Stimulated activated CD8-positive, alpha-beta memory T cell treated with anti-CD3 and anti-CD28 coated beads, Interleukin-15, amount 100 ng/mL, for 1 hour (primary cell): ENCODE measurements around the gene SLC25A6.
"Not testable (repeated sequence)": the region's sequence is repeated elsewhere in the genome, so short reads cannot be mapped to it uniquely, and the experiment has no call there.

Experiments used
- DNase-seq: peaks from one replicate; pipeline ENCODE4 v3.0.0-alpha.2; 2020; ENCODE audit warnings: low read depth

The SLC25A6 gene

DNA sequence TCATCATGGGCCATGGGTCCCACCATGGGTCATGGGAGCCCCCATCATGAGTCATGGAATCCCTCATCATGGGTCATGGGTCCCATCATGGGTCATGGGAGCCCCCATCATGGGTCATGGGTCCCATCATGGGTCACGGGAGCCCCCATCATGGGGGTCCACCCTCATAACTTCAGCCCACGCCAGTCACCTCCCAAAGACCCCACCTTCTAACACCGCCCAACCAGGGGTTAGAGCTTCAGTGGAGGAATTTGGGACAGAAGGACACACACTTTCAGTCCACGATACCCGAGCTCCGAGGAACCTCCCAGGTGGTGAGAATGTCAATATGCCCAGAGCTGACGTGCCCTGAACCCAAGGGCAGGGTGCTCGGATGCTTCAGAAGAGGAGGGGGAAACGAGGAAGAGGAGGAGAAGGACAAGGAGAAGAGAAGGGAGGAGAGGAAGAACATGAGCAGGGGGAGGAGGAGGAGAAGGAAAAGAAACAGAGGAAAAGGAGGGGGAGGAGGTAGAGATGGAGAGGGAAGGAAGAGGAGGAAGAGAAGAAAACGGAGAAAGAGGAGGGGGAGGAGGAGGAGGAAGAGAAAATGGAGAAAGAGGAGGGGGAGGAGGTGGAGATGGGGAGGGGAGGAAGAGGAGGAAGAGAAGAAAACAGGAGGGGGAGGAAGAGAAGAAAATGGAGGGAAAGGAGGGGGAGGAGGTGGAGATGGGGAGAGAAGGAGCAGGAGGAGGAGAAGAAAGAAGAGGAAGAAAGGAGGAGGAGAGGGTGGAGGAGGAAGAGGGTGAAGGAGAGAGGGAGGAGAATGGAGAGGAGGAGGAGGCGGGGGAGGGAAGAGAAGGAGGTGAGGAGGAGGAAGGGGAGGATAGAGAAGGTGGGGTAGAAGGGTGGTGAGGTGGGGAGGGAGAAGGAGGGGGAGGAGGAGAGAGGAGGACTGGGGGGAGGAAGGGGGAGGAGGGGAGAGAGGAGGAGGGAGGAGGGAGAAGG is 37.6 kb downstream of the SLC25A6 start:
- DNase-seq: no peak

DNA sequence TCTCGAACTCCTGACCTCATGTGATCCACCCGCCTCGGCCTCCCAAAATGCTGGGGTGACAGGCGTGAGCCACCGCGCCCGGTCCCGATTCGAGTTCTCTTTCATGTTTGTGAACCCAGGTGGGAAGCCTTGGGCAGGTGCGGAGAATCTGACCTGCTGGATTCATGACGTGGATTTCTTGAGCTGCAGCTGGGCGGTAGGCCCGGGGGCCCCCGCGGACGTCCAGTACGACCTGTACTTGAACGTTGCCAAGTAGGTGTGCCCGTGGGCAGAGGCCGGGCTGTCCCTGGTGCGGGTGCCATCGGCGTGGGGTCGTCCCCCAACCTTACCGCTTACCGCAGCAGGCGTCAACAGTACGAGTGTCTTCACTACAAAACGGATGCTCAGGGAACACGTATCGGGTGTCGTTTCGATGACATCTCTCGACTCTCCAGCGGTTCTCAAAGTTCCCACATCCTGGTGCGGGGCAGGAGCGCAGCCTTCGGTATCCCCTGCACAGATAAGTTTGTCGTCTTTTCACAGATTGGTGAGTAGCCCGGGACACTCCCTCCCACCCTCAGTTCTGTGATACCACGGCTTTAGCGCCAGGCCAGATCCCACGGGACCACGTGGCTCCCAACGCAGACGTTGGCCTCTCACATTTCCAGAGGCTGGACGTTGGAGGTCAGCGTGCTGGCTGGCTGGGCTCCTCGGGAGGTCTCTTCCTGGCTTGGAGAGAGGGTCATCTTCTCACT is 39.8 kb downstream of the SLC25A6 start:
- DNase-seq: no peak

DNA sequence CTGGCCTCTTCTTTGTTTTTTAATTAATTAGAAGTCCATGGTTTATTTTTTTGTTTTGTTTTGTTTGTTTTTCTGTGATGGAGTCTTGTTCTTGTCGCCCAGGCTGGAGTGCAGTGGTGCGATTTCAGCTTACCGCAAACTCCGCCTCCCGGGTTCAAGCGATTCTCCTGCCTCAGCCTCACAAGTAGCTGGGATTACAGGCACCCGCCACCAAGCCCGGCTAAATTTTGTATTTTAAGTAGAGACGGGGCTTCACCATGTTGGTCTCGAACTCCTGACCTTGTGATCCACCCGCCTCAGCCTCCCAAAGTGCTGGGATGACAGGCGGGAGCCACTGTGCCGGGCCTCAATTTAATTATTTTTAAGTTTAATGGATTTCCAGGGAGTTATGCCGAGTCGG is 42.3 kb downstream of the SLC25A6 start:
- not testable (repeated sequence) for DNase-seq

DNA sequence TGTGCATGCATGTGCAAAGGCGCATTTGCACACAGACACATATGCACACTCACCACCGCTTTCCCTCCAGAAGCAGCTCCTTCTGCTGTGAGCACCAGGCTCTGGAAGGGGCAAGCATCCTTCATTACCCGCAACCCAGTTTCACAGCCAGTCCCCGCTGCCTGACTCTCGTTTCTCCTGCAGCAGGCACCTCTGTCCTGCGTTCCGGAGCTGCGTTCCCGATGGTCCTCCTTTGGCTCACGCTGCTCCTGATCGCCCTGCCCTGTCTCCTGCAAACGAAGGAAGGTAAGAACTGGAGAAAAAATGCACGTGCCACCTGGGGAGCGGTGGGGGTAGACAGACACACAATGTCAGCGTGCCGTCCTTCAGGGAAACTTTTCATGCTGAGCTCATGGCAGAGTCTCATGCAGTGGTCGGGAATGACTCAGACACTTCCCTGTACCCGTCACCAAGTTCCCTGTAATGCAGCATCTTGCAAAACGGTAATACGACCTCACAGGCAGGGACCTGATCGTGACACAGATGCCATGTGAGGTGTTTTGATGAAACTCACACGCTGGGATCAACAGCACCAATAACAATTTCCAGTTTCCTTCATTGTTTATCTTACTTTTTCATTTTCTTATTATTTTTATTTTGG is 50.2 kb downstream of the SLC25A6 start:
- DNase-seq: no peak

DNA sequence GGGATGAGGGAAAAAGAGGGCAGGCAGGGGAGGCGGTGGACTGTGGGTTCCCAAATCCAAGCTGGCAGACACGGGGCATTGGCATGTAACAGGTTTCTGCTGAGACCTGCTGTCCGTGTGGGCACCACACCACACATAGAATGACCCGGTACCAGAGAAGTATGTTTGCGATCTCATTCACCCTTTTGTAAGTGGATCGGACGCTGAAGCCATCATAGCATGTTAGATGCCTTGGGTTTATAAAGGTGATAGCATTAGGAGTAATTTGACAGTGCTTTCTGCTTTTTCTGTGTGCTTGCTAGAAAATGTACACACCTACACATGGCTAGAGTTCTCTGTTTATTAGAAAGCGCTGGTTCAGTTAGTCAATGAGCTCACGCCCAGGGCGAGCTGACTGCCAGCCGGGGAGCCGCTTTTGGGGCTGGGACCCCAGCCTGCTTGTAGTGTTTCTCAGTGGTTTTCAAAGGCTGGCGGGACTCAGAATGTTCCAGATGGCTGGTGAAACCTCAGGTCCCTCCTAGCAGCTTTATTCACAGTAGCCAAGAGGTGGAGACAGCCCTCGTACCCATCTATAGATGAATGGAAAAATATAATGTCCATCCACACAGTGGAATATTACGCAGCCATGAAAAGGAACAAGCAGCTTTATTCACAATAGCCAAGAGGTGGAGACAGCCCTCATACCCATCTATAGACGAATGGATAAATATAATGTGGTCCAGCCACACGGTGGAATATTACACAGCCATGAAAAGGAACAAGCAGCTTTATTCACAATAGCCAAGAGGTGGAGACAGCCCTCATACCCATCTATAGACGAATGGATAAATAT is 54.7 kb downstream of the SLC25A6 start:
- no peak for DNase-seq

DNA sequence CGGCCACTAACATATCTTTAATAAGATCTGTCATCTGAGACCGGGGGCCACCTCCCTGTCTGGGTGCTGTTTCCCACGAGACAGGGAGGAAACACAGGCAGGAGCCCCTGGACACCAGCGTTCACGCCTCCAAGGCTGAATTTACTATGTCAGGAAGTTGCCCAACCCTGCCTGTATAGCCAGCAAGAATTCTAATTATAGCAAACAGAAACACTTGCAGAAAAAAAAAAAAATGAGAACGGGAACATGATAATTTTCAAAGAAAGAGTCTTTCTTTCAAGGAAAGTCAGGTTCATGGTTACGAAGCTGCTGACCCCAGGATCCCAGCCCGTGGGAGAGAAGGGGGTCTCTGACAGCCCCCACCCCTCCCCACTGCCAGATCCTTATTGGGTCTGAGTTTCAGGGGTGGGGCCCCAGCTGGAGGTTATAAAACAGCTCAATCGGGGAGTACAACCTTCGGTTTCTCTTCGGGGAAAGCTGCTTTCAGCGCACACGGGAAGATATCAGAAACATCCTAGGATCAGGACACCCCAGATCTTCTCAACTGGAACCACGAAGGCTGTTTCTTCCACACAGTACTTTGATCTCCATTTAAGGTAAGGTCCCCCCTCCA is 55.5 kb downstream of the SLC25A6 start, which contains the start of gene IL3RA:
TSS of gene IL3RA (plus strand) at position 455 of the 613 bp plus-strand sequence. CDS start 4,981 bp downstream, outside the sequence.
- DNase-seq: no peak
